Tibial nerve (tissue), 4 donors: ENCODE data around the gene STXBP4. TPM values are rescaled to one million over a fixed set of nuclear protein-coding genes. Genes with fewer than 3 reads are reported as not detected.

Experiments used
- DNase-seq, 2 donors: peaks; one replicate each; pipeline ENCODE4 v3.0.0-alpha.2; 2019; ENCODE audit warnings: low spot score in 2 of 2
- H3K27ac ChIP-seq, 4 donors: fragments of 200-600 bp; sonication (generic) in 3 of 4; one replicate each; pipeline ENCODE4 v1.5.1; 2017 to 2019; ENCODE audit warnings: mild to moderate bottlenecking in 1 of 4
- H3K27me3 ChIP-seq, 2 donors: fragments of 200-600 bp; sonication (generic) in 1 of 2; one replicate each; pipeline versions ENCODE4 v1.5.1 to v1.6.0; 2017 to 2019
- H3K36me3 ChIP-seq, 3 donors: fragments of 200-600 bp; sonication (generic); one replicate each; pipeline ENCODE4 v1.5.1; 2018 to 2019
- H3K4me1 ChIP-seq, 4 donors: fragments of 200-600 bp; sonication (generic) in 3 of 4; one replicate each; pipeline ENCODE4 v1.5.1; 2017 to 2019
- H3K4me3 ChIP-seq, 4 donors: fragments of 200-600 bp; sonication (generic) in 3 of 4; one replicate each; pipeline ENCODE4 v1.5.1; 2017 to 2019; ENCODE audit warnings: mild to moderate bottlenecking in 1 of 4, moderate library complexity in 1 of 4
- H3K9me3 ChIP-seq, 4 donors: fragments of 200-600 bp; sonication (generic) in 3 of 4; one replicate each; pipeline ENCODE4 v1.5.1; 2017 to 2019
- EP300 ChIP-seq, 2 donors: sonication (generic); formaldehyde crosslinking; IDR thresholded peaks; one replicate each; pipeline ENCODE4 v1.6.1; 2017; ENCODE audit warnings: antibody characterized with exemption in 2 of 2, mild to moderate bottlenecking in 1 of 2
- POLR2A ChIP-seq, 2 donors: fragments of 450-650 bp; IDR thresholded peaks; one replicate each; pipeline ENCODE4 v1.6.1; 2017; ENCODE audit warnings: antibody characterized with exemption in 2 of 2, mild to moderate bottlenecking in 2 of 2, moderate library complexity in 2 of 2
- WGBS, 2 donors: methylation state at CpG; one replicate each; pipeline ENCODE4 v1.1.5; 2018; 5-methylcytosine and 5-hydroxymethylcytosine counted together
- total RNA-seq, 4 donors: library from RNA; depleted of rRNA; stranded (reverse); fragments of >200 nt; gene quantifications; one replicate each; pipeline ENCODE4 v1.1.0, GENCODE V29; 2016
- TF ChIP-seq, protein P1 (sequence below), 5 experiments: fragments of 200-600 bp in 3 of 5; fragments of 450-650 bp in 2 of 5; sonication (generic) in 3 of 5; IDR thresholded peaks; one replicate each; pipeline ENCODE4 v1.5.1; 2016 to 2019; ENCODE audit warnings: antibody characterized with exemption in 5 of 5, mild to moderate bottlenecking in 3 of 5, moderate library complexity in 2 of 5

Gene STXBP4
- total RNA-seq, 4 donors from 2014 or later: 21.6 to 64.8 (median 28.2) TPM

DNA sequence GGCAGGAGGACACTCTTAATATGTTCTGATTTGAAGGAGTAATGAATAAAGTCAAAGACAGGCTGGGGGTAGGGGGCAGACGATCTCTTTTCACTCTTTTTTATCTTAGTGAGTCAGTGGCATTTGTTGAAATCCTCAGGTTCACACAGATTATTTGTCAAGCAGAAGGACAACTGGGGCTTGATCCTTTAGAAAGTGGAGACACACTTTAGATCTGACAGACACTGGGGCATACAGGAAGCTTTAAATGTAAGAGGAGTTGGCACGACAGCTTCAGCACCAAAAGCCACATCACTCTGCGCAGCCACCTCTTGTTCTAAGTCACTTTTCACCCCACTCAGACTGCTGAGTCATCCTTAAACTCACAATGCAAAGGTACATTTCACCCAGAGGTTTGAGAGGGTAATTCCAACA, 121.5 kb downstream of the STXBP4 start:
- Histone ChIP-seq H3K4me3 (no peak overlapping the region), H3K9me3 (no peaks in the 10 kb centered on the region), H3K4me1 (no peaks in the 10 kb centered on the region), H3K27ac (no peak overlapping the region), H3K36me3 (peaks cover 0 to 6% (median 0%) of the 10 kb centered on the region in 3 donors), H3K27me3 (no peaks in the 10 kb centered on the region)
- no peak for DNase-seq
- TF ChIP-seq EP300 (IDR thresholded peaks at IDR 0.05) (no peak), POLR2A (IDR thresholded peaks at IDR 0.05) (no peak)
- TF ChIP-seq, protein P1, sequence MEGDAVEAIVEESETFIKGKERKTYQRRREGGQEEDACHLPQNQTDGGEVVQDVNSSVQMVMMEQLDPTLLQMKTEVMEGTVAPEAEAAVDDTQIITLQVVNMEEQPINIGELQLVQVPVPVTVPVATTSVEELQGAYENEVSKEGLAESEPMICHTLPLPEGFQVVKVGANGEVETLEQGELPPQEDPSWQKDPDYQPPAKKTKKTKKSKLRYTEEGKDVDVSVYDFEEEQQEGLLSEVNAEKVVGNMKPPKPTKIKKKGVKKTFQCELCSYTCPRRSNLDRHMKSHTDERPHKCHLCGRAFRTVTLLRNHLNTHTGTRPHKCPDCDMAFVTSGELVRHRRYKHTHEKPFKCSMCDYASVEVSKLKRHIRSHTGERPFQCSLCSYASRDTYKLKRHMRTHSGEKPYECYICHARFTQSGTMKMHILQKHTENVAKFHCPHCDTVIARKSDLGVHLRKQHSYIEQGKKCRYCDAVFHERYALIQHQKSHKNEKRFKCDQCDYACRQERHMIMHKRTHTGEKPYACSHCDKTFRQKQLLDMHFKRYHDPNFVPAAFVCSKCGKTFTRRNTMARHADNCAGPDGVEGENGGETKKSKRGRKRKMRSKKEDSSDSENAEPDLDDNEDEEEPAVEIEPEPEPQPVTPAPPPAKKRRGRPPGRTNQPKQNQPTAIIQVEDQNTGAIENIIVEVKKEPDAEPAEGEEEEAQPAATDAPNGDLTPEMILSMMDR (IDR thresholded peaks at IDR 0.05): no peak
- WGBS, 2 donors: 69 to 75% methylated on average over 3 of the region's 3 CpGs

DNA sequence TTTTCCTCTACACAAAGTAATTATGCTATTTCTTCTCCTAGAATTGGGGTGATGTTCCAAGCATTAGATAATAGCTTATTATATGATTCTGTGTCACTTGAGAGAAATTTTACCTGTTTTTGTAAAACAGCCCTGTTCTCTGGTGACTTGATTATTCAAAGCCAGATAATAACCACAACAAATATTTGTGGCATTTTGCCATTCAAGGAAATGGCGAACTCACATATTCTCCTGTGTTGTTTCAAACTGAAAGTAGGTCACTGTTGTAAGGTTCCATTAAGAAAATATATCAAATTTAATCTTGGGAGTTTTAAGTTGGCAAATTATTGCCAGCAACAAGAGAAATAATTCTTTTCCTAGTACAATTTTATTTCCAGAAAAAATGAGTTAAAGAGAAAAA, 124.8 kb downstream of the STXBP4 start:
- no peak for DNase-seq
- TF ChIP-seq POLR2A (IDR thresholded peaks at IDR 0.05) (no peak), EP300 (IDR thresholded peaks at IDR 0.05) (no peak)
- TF ChIP-seq, protein P1 (IDR thresholded peaks at IDR 0.05): no peak
- Histone ChIP-seq H3K4me1 (no peaks in the 10 kb centered on the region), H3K4me3 (no peak overlapping the region), H3K27ac (no peak overlapping the region), H3K9me3 (no peaks in the 10 kb centered on the region), H3K27me3 (no peaks in the 10 kb centered on the region), H3K36me3 (peaks cover 0 to 6% (median 0%) of the 10 kb centered on the region in 3 donors)
- WGBS, 2 donors: 66 to 70% methylated on average over 1 of the region's 1 CpG

DNA sequence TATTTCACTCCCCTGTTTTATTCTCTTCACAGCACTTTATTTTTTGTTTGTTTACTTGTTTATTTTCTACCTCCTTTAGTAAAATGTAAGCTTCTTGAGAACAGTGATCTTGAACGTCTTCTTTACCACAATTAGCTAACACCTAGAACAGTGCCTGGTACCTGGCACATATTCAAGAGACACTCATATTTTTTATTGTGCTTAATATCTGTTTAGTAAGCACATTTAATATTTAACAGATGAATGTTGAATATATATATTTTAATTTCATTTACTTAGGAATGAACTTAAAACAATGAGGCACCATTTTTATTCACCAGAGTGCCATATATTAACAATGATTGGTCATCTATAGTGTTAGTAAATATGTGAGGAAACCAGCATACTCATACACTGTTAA, 130.2 kb downstream of the STXBP4 start:
- peaks cover 0 to 8% (median 0%) of the 10 kb centered on the region in 4 donors for H3K9me3 ChIP-seq
- no peak for DNase-seq
- no peak for TF ChIP-seq POLR2A (IDR thresholded peaks at IDR 0.05)
- TF ChIP-seq EP300 (IDR thresholded peaks at IDR 0.05): no peak
- TF ChIP-seq, protein P1 (IDR thresholded peaks at IDR 0.05): no peak

DNA sequence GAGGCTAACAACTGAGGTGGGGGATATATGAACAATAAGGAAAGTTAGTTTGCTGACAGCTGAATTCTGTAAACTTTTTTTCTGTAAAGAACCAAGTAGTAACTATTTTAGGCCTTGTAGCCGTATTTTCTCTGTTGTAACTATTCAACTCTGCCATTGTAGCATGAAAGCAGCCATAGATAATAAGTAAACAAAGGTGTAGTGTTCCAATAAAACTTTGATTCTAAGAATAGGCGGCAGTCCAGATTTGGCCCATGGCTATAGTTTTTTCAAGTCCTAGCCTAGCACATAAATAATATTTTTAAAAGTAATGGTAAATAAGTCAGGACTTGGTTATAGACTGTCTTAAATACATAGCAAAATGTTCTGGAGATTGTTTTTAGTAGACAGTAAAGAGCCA, 142.0 kb downstream of the STXBP4 start:
- no peak overlapping the region for H3K27ac ChIP-seq
- no peak for DNase-seq
- WGBS, 2 donors: 61 to 64% methylated on average over 2 of the region's 2 CpGs
- no peaks in the 10 kb centered on the region for H3K27me3 ChIP-seq
- H3K4me3 ChIP-seq: no peak overlapping the region
- H3K4me1 ChIP-seq: no peaks in the 10 kb centered on the region
- H3K9me3 ChIP-seq: peaks cover 0 to 12% (median 0%) of the 10 kb centered on the region in 4 donors
- H3K36me3 ChIP-seq: peaks cover 0 to 15% (median 0%) of the 10 kb centered on the region in 3 donors
- TF ChIP-seq POLR2A (IDR thresholded peaks at IDR 0.05) (no peak), EP300 (IDR thresholded peaks at IDR 0.05) (no peak)
- TF ChIP-seq, protein P1 (IDR thresholded peaks at IDR 0.05): no peak

More for the DNA sequence above, 130.2 kb downstream of the STXBP4 start:
- H3K4me3 ChIP-seq: no peak overlapping the region
- 96 to 97% methylated on average over 1 of the region's 1 CpG for WGBS, 2 donors
- H3K4me1 ChIP-seq: no peaks in the 10 kb centered on the region
- H3K27ac ChIP-seq: no peak overlapping the region
- no peaks in the 10 kb centered on the region for H3K27me3 ChIP-seq
- H3K36me3 ChIP-seq: peaks cover 0 to 15% (median 0%) of the 10 kb centered on the region in 3 donors

DNA sequence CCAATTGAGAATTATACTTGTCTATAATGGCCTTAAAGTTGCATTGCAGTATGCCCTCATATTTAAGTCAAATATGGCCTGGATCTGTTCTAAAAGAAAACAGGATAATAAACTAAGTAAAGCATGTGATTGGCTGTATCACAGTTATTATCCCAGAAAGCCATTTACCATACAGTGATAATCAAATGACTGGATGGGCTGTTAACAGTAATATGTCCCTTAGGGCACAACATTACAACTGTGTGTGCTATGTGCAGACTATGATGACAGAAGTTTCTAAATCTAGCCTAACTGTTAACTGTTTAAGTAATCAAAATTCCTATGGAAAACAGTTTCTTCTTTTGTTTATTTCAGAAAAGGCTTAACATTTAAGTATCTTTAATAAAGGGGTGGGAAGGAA, 145.7 kb downstream of the STXBP4 start:
- Histone ChIP-seq H3K36me3 (no peaks in the 10 kb centered on the region), H3K9me3 (no peaks in the 10 kb centered on the region), H3K27me3 (no peaks in the 10 kb centered on the region), H3K4me1 (peaks cover 0 to 4% (median 0%) of the 10 kb centered on the region in 4 donors), H3K27ac (no peak overlapping the region), H3K4me3 (no peak overlapping the region)
- DNase-seq: no peak
- TF ChIP-seq, protein P1 (IDR thresholded peaks at IDR 0.05): no peak
- TF ChIP-seq EP300 (IDR thresholded peaks at IDR 0.05): no peak
- TF ChIP-seq POLR2A (IDR thresholded peaks at IDR 0.05): no peak
